Endodermal cell (in vitro differentiated cells): Measurements from ENCODE around the gene LIN7C. TPM values are rescaled to one million over a fixed set of nuclear protein-coding genes. Genes with fewer than 3 reads are reported as not detected.

ENCODE experiments used
- DNase-seq: peaks from one replicate; pipeline ENCODE4 v3.0.0-alpha.2; 2017
- H3K27ac ChIP-seq: 2 replicates; pipeline ENCODE4 v1.5.1; 2013; ENCODE audit warnings: mild to moderate bottlenecking, low read depth, low read length, moderate library complexity
- H3K27me3 ChIP-seq: 2 replicates; pipeline ENCODE4 v1.6.1; 2013; ENCODE audit warnings: mild to moderate bottlenecking, low read length, moderate library complexity; ENCODE audit not compliant: insufficient read depth, control insufficient read depth, poor library complexity, severe bottlenecking
- H3K36me3 ChIP-seq: 2 replicates; pipeline ENCODE4 v1.7.0; 2013; ENCODE audit warnings: mild to moderate bottlenecking, low read length, moderate library complexity; ENCODE audit not compliant: control insufficient read depth, insufficient read depth
- H3K4me1 ChIP-seq: one replicate; pipeline ENCODE4 v1.7.0; 2013; ENCODE audit warnings: low read length; ENCODE audit not compliant: control insufficient read depth, insufficient read depth
- H3K4me3 ChIP-seq: 2 replicates; pipeline ENCODE4 v1.5.1; 2013; ENCODE audit warnings: mild to moderate bottlenecking, low read length, moderate library complexity
- H3K9ac ChIP-seq: 2 replicates; pipeline ENCODE4 v1.6.1; 2013; ENCODE audit warnings: mild to moderate bottlenecking, low read length, moderate library complexity; ENCODE audit not compliant: poor library complexity, severe bottlenecking; ENCODE audit errors: extremely low read depth
- H3K9me3 ChIP-seq: 2 replicates; pipeline ENCODE4 v1.6.1; 2013; ENCODE audit warnings: mild to moderate bottlenecking, low read length, moderate library complexity; ENCODE audit not compliant: control insufficient read depth
- H3K27ac Mint-ChIP-seq: 2 replicates; pipeline ENCODE4 v1.8.0; 2020; ENCODE audit warnings: mixed read lengths
- H3K27me3 Mint-ChIP-seq: 2 replicates; pipeline ENCODE4 v1.8.0; 2021; ENCODE audit warnings: mild to moderate bottlenecking, mixed read lengths; ENCODE audit not compliant: insufficient read depth
- H3K36me3 Mint-ChIP-seq: 2 replicates; pipeline ENCODE4 v1.8.0; 2020; ENCODE audit warnings: low read depth, mixed read lengths
- H3K4me1 Mint-ChIP-seq: 2 replicates; pipeline ENCODE4 v1.8.0; 2020; ENCODE audit warnings: mixed read lengths
- H3K4me3 Mint-ChIP-seq: 2 replicates; pipeline ENCODE4 v1.8.0; 2020; ENCODE audit warnings: mild to moderate bottlenecking, moderate library complexity, mixed read lengths
- H3K9me3 Mint-ChIP-seq: 2 replicates; pipeline ENCODE4 v1.8.0; 2020; ENCODE audit warnings: mild to moderate bottlenecking, mixed read lengths
- CTCF ChIP-seq: fragments of 200-600 bp; sonication (generic); conservative IDR thresholded peaks from 2 replicates; pipeline ENCODE4 v1.5.0; 2021; ENCODE audit warnings: antibody characterized with exemption, mild to moderate bottlenecking
- WGBS, 2 experiments: methylation state at CpG; one replicate each; pipeline versions ENCODE4 v1.1.5 to v1.1.7; 2013; ENCODE audit warnings: missing lambda C conversion rate in 2 of 2, mixed read lengths in 1 of 2; ENCODE audit not compliant: insufficient coverage in 1 of 2, insufficient read length in 1 of 2; 5-methylcytosine and 5-hydroxymethylcytosine counted together
- total RNA-seq, 2 donors: library from RNA; stranded (reverse); fragmentation: NEBNext Ultra II Directional in 1 of 2; extraction: Animal tissue kit (Norgen Biotek cat#: 25700) in 1 of 2; gene quantifications; 2 replicates in 1 of 2; 3 replicates in 1 of 2; pipeline ENCODE4 v1.2.1, GENCODE V29; 2021

Gene LIN7C
- total RNA-seq, 2 donors from 2014 or later: 28.3 to 39.6 TPM

DNA sequence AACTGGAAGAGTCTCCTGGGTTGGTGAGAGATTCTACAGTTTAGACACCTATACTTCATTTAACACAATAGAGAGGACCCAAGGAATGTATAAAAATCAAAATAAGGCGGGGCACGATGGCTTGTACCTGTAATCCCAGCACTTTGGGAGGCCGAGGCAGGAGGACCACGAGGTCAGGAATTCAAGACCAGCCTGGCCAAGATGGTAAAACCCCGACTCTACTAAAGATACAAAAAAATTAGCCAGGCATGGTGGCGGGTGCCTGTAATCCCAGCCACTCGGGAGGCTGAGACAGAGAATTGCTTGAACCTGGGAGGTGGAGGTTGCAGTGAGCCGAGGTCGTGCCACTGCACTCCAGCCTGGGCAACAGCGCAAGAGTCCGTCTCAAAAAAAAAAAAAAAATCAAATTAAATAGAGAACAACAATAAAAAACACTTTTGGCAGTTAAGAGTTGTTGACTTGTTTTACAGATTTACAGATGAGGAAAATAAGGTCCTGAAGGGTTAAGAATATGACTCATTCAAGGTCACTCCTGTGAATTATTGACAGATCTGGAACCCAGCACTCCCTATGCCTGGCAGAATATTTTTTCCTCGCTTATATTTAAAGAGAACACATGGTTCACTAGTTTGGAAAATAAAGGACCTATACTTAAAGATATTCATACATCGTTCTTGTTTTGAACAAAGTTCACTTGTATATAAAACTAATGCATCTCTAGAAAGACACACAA is 39.2 kb downstream of the LIN7C start:
- H3K9me3 ChIP-seq: no peaks in the 10 kb centered on the region
- no peak overlapping the region for H3K27ac Mint-ChIP-seq
- peak overlapping the region; percentile 3 for H3K4me3 ChIP-seq
- H3K36me3 ChIP-seq: peaks cover 4% of the 10 kb centered on the region
- 96 to 98% methylated on average over 6 to 9 of the region's 13 CpGs for WGBS, 2 experiments
- H3K9me3 Mint-ChIP-seq: no peaks in the 10 kb centered on the region
- H3K4me1 Mint-ChIP-seq: peaks cover 56% of the 10 kb centered on the region
- no peak for DNase-seq
- H3K4me1 ChIP-seq: peaks cover 11% of the 10 kb centered on the region
- H3K9ac ChIP-seq: no peak overlapping the region
- H3K36me3 Mint-ChIP-seq: peaks cover 11% of the 10 kb centered on the region
- H3K27me3 ChIP-seq: no peaks in the 10 kb centered on the region
- TF ChIP-seq CTCF: no peak
- H3K4me3 Mint-ChIP-seq: no peak overlapping the region
- H3K27ac ChIP-seq: no peak overlapping the region
- H3K27me3 Mint-ChIP-seq: no peaks in the 10 kb centered on the region

GRCh38 chr11:27466363-27466762 is 40.2 kb downstream of the LIN7C start:
- Histone ChIP-seq H3K27ac (no peak overlapping the region), H3K9me3 (no peaks in the 10 kb centered on the region), H3K4me3 (peak overlapping the region; percentile 41), H3K27me3 (no peaks in the 10 kb centered on the region), H3K9ac (no peak overlapping the region), H3K36me3 (peaks cover 9% of the 10 kb centered on the region), H3K4me1 (peaks cover 11% of the 10 kb centered on the region)
- peaks cover 16% of the 10 kb centered on the region for H3K36me3 Mint-ChIP-seq
- DNase-seq: no peak
- 93 to 100% methylated on average over 1 of the region's 1 CpG for WGBS, 2 experiments
- TF ChIP-seq CTCF: no peak
- H3K27me3 Mint-ChIP-seq: no peaks in the 10 kb centered on the region
- peaks cover 56% of the 10 kb centered on the region for H3K4me1 Mint-ChIP-seq
- H3K9me3 Mint-ChIP-seq: no peaks in the 10 kb centered on the region
- H3K27ac Mint-ChIP-seq: no peak overlapping the region
- H3K4me3 Mint-ChIP-seq: no peak overlapping the region

DNA sequence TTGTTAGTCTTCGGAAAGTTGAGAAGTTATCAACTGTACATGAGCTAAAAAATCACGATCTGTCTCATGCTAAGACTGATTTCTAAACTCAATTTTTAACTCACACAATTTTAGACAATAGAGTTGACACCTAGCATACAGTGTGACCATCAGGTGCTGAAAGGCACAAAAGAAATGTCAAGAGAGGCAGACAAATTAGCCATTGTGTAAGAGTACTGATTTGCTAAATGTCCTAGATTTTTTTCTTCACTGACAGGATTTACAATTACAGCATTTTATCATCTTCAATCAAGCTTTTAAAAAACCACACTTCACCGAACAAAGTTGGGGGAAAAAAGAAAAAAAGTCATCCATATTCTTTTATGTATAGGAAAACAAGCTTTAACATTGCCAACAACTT is 40.9 kb downstream of the LIN7C start:
- H3K36me3 ChIP-seq: peaks cover 9% of the 10 kb centered on the region
- H3K4me1 Mint-ChIP-seq: peaks cover 55% of the 10 kb centered on the region
- peak overlapping the region; percentile 43 for H3K4me3 ChIP-seq
- H3K27me3 Mint-ChIP-seq: no peaks in the 10 kb centered on the region
- no peaks in the 10 kb centered on the region for H3K9me3 ChIP-seq
- peak overlapping the region; percentile 14 for H3K27ac ChIP-seq
- TF ChIP-seq CTCF: no peak
- peaks cover 16% of the 10 kb centered on the region for H3K36me3 Mint-ChIP-seq
- no peak overlapping the region for H3K9ac ChIP-seq
- WGBS, 2 experiments: 80 to 86% methylated on average over 1 to 3 of the region's 3 CpGs
- H3K27ac Mint-ChIP-seq: no peak overlapping the region
- no peaks in the 10 kb centered on the region for H3K27me3 ChIP-seq
- H3K4me1 ChIP-seq: peaks cover 11% of the 10 kb centered on the region
- no peaks in the 10 kb centered on the region for H3K9me3 Mint-ChIP-seq
- DNase-seq: no peak
- no peak overlapping the region for H3K4me3 Mint-ChIP-seq
